ENCODE data around the gene RNF125.
"Not testable (repeated sequence)": the region's sequence is repeated elsewhere in the genome, so short reads cannot be mapped to it uniquely, and the experiment has no call there.

The RNF125 gene

DNA sequence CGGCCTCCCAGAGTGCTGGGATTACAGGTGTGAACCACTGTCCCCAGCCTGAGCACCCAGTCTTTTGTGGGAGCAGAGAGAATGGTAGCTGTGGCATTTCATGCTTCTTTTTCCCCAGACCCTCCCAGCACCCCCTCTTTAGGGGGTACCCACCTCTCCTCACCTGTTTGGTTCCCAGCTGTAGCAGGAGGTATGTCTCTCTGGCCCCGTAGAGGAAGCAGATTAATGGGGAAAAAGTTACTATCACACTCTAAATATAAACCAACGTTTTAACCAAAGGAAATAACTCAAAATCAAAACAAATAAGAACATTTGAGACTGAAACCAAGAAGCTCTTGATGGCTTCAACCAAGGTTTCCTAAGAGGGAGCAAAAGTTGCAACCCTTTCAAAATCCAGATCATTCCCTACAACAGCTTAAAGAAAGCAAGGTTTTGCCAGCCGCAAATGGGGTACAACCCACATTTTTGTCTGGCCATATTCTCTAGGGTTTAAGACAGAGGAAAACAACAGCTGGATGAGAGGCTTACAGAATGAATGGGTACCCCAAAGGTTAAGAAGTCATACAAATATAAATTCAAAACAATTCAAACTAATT lies 8.0 kb downstream of the RNF125 start:
- DNase-seq, result no peak

DNA sequence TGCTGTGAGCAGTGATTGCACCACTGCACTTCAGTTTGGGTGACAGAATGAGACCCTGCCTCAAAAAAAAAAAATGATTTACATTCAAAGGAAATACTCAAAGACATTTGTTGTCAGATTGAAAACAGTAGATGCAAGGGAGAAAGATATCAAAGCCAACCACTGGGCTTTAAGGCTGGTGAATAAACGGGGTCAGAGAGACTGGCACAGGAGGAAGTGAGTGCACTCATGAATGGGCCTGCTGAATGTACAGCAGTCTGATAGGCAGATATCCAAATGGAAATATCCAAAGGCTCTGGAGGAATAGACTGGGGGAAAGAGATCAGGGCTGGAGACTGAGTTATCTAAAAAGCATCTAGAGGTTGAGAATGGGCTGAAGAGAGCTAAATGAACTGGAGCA lies 10.9 kb downstream of the RNF125 start:
- DNase-seq, result no peak

DNA sequence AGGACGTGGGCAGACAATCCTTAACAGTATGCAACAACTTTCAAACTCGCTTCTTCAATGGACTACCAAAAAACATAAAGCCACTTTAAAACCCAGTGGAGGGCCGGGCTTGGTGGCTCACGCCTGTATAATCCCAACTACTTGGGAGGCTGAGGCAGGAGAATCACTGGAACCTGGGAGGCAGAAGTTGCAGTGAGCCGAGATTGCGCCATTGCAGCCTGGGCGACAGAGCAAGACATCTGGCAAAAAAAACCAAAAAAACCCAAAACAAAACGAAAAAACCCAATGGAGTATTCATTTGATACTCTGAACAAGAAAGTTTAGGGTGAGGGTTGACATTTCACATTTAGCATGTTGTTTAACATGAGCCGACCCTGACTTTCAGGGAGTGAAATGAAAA lies 14.0 kb downstream of the RNF125 start:
- no peak for DNase-seq

DNA sequence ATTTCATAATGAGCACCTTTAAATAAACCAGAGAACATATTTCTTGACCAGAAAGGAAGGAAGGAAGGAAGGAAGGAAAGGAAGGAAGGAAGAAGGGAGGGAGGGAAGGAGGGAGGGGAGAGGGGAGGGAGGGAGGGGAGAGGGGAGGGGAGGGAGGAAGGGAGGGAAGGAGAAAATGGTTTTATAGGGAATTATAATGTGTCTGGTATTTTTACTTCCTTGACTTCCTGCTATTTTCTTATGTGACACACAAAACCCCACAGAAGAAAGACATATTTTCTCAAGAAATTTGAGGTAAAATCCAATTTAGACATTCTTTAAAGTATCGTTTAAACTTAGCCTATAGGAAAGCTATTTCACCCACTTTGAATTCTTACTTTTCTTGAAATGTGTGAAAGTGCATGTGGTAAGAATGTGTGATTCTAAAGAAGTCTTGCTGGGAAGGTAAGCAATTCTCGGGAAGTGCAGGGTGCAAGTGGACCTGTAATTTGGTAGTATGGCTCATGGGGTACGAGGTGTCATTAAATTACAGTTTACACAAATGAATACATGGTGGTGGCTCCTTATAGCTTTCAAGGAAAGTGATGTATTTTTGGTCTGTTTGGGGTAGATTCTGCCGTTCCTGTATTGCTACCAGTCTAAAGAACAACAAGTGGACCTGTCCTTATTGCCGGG lies 18.0 kb downstream of the RNF125 start:
- no peak for DNase-seq

DNA sequence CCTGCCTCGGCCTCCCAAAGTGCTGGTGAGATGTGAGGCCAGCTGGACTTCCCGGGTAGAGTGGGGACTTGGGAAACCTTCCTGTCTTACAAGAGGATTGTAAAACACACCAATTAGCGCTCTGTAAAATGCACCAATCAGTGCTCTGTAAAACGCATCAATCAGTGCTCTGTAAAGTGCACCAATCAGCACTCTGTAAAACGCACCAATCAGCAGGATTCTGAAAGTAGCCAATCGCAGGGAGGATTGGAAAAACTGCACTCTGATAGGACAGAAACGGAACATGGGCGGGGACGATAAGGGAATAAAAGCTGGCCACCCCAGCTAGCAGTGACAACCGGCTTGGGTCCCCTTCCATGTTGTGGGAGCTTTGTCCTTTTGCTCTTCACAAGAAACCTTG lies 19.0 kb downstream of the RNF125 start:
- DNase-seq, result no peak

DNA sequence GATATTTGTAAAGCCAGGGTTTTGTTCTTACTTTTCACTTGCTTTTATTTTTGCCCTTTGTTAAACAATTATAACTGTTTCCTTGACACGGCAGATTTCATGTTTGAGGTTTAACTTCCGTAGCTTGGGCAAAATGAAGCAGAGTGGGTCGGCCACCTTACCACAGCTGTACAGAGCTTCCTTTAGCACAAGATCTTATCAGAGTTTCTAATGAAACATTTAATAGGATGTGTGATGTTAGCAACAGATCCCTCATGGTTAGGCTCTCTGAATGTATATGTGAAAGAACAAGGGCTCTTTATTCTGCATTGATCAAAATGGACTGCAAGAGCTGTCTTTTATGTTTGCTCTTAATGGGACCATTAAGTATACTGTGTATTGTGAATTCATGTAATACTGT lies 22.3 kb downstream of the RNF125 start:
- peak; percentile 57 for DNase-seq

DNA sequence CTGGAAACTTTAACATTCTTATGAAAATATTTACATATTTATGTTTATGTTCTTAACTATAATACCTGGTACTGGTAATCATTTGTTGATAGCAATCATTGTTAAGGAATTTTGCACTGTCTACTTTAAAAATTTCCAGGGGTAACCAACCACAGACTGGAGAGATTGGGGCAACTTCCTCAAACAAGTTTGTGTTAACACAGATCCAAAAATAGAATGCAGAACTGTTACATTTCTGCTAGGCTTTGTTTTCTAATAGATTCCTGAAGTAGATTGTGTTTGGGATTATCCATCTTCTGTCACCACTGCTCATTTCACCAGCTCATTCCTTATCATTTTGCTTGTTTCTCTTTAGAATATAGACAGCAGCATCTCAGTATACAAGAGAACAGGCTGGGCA lies 23.7 kb downstream of the RNF125 start:
- no peak for DNase-seq

DNA sequence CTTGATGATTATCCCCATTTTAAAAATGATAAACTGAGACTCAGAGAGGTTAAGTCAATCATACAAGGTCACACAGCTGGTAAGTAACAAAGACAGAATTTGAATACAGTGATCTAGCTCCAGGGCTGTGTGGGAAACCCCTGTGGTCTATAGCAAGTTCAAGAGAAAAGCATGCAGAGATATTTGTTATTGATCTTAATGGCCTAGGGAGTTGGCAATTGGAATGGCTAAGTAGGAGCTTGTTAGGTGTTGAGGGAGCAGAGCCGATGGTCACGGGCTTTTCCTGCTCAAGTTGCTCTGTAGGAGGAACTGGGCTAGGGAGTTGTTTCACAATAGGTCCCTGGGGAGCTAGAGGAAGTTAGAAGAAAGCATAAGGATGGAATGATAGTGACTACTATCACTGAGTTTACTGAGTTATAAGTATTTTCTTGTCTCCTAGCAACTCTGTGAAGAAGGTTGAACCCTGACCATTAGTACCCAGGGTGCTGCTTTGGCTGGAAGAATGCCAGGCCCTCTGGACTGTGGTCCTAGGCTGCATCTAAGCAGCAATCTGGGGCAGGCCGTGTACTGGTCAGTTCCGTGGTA lies 30.0 kb downstream of the RNF125 start:
- peak; percentile 42 for DNase-seq

DNA sequence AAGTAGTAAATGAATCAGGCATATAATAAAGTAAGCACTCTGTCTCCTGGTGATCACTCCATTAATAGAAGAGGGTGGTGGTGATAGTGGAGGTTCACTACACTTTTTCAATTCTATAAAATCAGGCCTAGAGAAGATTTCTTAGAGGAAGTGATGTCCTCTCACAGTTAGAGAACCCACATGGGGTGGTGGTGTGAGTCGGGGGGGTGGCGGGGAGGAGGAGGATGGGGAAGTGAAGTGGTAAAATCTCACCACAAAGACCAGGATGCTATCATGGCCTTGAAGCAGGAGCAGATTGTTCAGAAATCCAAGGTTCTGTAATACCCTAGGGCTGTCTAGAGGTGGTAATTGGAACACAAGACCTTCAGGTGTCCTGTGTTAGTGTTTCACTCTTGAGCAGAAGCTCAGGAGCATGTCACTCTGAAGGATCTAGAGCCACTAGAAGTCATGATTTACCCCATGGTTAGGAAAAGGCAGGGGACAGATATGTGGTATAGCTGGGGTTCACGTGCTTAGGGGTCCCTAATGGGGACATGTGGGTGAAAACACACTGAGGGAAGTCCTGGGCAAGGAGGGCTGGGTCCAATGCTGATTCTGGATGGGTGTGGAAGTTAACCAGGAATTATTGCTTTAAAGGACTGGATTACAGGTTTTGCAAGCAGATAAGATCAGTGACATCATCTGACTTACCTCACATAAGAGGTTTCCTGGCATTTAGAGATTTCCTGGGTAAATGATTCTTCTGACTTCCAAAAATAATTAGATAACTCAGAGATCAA lies 31.0 kb downstream of the RNF125 start:
- DNase-seq, result peak; percentile 67

DNA sequence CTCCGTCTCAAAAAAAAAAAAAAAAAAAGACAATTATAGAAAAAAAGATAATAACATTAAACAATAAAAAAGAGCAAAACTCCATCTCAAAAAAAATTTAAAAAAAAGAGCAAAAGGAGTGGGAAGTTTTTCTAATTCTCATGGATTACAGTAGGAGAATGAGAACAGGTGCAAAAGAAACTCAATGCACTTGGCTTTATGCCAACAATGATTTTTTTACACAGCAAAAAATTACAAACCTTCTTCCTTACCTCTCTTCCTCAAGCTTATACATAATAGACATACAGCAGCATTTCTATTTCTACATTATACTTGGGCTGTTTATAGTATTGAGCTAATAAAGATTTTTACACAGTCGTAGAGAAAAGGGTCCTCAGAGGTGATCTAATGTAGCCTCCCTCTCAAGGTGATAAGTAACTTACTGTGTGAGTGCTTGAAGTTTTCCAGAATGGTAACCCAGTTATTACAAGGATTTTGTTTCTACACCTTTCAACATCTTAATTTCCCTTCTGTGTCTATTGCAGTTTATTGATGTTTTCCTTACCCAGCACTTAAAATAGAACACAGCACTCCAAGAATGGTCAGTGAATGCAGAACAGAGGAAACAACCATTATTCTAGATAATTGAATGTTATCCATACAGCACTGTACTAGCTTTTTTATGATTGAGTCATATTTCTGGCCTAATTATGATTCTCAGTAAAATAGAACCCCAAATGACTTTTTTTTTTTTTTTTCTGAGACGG lies 38.2 kb downstream of the RNF125 start:
- DNase-seq, result no peak

DNA sequence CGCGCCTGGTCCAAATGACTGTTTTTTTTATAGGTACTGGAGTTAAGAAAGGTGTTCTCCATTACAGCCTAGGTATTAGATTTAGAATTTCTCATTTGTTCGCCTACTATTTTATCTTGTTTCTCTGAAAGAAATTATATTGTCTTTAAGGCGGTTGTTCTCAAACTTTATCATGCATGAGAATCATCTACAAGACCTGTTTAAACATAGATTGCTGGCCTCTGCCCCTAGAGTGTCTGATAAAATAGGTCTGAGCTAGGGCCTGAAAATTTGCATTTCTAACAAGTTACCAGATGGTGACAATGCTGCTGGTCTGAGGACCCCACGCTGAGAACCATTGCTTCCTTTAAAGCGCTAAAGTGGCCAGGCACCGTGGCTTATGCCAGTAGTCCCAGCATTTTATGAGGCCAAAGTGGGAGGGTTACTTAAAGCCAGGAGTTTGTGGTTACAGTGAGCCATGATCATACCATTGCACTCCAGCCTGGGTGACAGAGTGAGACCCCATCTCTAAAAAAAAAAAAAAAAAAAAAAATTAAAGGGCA lies 39.1 kb downstream of the RNF125 start:
- no peak for DNase-seq

DNA sequence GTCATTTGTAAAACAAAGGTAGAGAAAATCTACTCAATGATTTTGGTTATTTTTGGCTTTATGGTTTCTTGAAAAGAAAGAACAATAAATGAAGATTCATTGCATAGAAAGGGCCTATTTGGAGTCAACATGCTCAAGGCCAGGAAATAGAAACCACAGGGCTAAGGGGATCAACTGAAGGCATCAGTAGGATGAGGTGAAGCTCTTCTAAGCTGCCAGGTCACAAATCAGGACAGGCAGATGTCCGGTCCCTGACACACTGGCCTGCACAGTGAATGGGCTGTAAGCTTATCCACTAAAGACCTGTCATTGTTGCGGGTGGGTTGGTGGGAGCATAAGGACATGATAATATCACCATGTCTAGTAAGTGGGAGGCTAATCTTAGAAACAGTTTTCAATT lies 41.4 kb downstream of the RNF125 start:
- DNase-seq, result no peak

DNA sequence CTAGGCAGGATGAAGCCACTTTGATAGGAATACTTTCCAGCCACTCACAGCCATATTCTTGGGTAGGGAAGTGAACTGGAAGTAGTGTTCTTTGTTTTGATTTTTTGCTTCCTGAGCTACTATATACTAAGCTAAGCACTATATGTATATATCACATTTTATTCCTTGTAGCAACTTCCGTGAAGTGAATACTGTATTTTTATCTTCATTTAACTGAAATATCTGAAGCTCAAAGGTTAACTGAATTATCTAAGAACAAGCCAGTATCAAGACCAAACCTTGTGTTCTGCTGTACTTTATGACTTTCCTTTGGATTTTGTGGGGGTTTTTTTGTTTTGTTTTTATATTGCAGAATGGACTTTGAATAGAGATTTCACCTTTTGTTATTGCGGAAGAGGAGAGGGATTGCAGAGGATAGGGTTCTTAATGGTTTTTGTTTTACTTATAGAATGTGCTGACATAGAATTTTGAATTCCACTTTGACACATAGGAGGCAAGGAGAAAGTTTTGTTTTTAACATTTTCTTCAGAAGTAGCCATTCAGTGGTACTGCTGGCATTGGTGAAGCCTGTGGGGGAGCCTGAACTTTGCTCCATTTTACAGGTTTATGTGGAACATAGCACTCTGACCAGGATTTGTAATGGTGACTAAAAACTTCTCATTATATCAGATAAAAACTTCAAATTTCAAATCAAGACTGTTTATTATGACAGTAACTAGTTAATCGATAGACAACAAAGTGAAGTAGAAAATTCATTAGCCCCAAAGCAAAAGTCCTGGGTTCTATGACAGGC lies 48.9 kb downstream of the RNF125 start:
- DNase-seq, result no peak

DNA sequence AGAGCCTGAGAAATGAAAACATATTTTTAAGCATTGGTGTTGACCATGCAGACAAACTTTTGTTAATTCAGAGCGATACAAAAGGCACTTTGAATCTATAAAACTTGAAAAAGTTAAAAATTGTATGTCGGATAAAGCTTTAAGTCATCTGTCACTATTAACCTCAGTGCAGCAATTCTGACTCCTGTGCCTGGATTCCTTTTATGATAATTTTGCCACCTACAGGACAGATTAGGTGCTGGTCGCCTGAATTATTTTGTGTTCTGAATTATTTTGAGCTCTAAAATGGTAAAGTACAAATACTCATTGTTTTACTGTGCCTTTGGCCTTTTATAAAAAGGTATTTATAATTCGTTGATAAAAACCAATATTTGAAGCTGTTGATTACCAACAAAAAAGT lies 53.7 kb downstream of the RNF125 start:
- no peak for DNase-seq

DNA sequence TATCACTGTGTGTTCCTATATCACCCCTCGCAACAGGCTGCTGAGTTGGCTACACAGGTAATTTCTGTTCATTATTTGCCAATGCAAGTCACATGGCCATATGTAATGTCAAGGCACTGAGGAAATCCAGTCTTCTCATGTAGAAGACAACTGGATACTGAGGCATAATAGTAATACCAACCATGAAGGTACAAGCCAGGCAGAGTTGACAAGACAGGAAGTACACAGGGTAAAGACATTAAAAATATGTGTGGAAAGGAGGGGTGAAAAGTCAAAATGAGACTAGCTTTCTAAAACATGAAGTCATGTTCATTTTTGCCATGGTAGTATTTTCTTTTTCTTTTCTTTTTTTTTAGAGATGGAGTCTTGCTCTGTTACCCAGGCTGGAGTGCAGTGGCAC lies 55.6 kb downstream of the RNF125 start:
- no peak for DNase-seq

DNA sequence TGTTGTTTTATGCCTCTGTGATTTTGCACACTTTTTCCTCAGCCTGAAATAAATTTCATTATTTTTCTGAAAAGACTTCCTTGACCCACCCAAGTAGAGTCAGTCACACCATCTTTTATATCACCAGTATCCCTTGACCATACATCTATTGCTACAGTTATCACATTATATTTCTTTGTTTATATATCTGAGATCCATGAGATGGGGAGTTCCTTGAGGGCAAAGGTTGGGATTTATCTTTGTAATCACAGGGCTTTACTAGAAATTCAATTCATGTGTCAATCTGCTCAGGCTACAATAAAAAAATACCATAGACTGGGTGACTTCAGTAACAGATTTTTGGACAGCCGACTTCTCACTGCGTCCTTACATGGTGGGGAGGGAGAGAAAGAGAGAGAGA lies 60.2 kb downstream of the RNF125 start:
- DNase-seq, result no peak

DNA sequence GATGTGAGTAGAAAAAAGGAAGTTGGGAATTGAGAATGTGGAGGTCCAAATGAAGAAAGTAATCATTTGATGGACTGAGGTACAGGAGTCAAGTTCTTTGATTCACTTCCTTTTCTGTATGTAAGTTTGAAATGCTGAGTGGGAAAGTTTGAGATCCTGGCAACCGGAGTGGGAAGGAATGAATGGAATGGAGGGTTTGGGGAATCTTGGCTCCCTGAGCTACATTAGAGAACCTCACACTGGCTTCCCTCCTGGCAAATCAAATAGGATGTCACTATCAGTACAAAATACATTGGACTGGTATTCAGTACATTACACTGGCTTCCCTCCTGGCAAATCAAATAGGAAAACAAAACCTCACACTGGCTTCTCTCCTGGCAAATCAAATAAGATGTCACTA lies 63.3 kb downstream of the RNF125 start:
- DNase-seq, result no peak

DNA sequence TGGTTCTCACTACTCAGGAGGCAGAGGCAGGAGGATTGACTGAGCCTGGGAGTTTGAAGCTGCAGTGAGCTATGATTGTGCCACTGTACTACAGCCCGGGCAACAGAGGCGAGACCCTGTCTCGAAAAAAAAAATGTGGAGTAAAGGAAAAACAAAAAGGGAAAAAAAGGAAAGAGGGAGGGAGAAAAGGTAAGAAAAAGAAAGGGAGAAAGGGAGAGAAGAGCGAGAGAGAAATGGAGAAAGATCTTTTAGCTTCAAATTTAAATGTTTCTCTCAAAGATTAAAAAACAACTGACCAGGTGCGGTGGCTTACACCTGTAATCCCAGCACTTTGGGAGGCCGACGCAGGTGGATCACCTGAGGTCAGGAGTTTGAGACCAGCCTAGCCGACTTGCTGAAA lies 65.2 kb downstream of the RNF125 start:
- DNase-seq, result no peak

DNA sequence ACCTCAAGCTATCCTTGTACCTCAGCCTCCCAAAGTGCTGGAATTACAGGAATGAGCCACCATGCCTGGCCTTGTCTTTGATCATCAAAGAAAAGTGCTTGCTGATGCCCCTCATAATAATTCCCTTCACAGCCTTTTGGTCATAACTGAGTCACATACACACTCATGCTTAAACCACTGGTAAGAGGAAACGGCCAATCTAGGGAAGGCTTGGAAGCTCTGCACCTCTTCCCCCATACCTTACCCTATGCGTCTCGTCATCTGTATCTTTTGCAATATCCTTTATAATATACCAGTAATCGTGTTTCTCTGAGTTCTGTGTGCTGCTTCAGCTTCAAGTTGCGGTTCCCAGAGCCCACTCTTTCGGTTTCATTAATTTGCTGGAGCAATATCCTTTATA lies 68.3 kb downstream of the RNF125 start:
- DNase-seq, result no peak

DNA sequence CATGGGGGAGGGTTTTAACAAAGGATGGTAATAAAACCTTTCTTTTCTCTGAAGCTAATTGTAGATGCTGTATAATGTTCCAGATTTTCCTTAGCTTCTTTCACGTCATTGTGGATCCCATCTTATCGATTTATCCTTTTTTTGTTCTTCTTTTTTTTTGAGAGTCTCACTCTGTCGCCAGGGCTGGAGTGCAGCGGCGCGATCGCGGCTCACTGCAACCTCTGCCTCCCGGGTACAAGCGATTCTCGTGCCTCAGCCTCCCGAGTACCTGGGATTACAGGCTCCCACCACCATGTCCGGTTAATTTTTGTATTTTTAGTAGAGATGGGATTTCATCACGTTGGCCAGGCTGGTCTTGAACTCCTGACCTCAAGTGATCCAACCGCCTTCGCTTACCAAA lies 72.2 kb downstream of the RNF125 start:
- DNase-seq, result not testable (repeated sequence)

DNA sequence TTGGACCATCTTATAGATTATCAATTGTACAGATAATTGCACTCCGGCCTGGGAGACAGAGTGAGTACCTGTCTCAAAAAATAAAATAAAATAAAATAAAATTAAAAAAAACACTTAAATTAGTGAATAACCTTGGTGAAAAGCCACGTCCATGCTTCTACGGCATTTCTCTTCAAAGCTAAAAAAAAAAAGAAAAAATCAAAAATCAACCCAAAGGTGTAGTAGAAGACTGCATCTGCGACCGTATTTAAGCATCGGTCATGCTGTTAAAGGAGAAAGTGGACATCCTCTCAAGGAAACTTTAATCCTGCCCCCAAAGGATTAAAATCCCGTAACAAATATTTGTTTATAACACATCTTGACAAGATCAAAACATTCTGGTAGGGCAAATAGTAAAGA lies 72.7 kb downstream of the RNF125 start:
- DNase-seq, result no peak

All from stimulated activated CD8-positive, alpha-beta memory T cell treated with anti-CD3 and anti-CD28 coated beads, Interleukin-4, amount 100 ng/mL, for 48 hours (primary cell).